Measurements from ENCODE around the gene WDR48.

WDR48 gene

DNA sequence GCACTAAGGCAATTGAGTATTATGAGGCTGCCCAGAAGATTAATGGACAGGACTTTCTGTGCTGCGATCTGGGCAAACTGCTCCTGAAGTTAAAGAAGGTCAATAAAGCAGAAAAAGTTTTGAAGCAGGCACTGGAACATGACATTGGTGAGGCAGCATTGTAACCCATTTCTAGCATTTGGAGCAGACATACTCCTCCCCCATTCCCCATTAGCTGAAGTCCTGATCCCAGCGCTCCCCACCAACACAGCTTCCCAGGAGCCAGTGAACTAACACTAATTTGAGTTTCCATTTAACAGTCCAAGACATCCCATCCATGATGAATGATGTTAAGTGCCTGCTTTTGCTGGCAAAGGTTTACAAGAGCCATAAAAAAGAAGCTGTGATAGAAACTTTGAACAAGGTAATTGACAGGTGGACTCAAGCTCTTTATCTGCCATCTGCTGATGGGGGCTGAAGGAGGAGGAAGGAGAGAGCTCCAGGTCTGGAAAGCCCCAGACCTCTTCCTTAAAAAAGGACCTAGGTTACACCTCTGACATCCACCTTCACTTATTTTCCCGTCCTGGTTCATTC lies 79.0 kb downstream of the WDR48 start:
- Histone ChIP-seq H3K9me3 (ENCODE audit: low read length) (no peaks in the 10 kb centered on the region), H4K20me1 (ENCODE audit: insufficient read depth, low read length) (no peaks in the 10 kb centered on the region), H3K4me3 (ENCODE audit: low read depth, low read length, poor library complexity, severe bottlenecking) (no peak overlapping the region), H3K9me2 (ENCODE audit: low read depth, low read length) (no peaks in the 10 kb centered on the region), H3K27me3 (ENCODE audit: insufficient read depth, low read length) (no peaks in the 10 kb centered on the region), H3K9ac (ENCODE audit: low read length) (no peak overlapping the region), H3K36me3 (ENCODE audit: insufficient read depth, low read length) (no peaks in the 10 kb centered on the region), H3F3A (ENCODE audit: insufficient read depth, low read length) (no peaks in the 10 kb centered on the region), H3K79me2 (ENCODE audit: insufficient read depth, low read length) (no peaks in the 10 kb centered on the region), H3K27ac (ENCODE audit: low read depth, low read length, poor library complexity, severe bottlenecking) (no peak overlapping the region), H3K4me2 (ENCODE audit: low read length) (no peak overlapping the region), H3K4me1 (ENCODE audit: insufficient read depth, low read length, severe bottlenecking) (peaks cover 18% of the 10 kb centered on the region), H2AFZ (ENCODE audit: low read length) (no peak overlapping the region)
- no peak for TF ChIP-seq EZH2 (IDR thresholded peaks at IDR 0.05; ENCODE audit: borderline replicate concordance, low read length)
- TF ChIP-seq, protein P1, sequence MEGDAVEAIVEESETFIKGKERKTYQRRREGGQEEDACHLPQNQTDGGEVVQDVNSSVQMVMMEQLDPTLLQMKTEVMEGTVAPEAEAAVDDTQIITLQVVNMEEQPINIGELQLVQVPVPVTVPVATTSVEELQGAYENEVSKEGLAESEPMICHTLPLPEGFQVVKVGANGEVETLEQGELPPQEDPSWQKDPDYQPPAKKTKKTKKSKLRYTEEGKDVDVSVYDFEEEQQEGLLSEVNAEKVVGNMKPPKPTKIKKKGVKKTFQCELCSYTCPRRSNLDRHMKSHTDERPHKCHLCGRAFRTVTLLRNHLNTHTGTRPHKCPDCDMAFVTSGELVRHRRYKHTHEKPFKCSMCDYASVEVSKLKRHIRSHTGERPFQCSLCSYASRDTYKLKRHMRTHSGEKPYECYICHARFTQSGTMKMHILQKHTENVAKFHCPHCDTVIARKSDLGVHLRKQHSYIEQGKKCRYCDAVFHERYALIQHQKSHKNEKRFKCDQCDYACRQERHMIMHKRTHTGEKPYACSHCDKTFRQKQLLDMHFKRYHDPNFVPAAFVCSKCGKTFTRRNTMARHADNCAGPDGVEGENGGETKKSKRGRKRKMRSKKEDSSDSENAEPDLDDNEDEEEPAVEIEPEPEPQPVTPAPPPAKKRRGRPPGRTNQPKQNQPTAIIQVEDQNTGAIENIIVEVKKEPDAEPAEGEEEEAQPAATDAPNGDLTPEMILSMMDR (IDR thresholded peaks at IDR 0.05; ENCODE audit: low read length): no peak

DNA sequence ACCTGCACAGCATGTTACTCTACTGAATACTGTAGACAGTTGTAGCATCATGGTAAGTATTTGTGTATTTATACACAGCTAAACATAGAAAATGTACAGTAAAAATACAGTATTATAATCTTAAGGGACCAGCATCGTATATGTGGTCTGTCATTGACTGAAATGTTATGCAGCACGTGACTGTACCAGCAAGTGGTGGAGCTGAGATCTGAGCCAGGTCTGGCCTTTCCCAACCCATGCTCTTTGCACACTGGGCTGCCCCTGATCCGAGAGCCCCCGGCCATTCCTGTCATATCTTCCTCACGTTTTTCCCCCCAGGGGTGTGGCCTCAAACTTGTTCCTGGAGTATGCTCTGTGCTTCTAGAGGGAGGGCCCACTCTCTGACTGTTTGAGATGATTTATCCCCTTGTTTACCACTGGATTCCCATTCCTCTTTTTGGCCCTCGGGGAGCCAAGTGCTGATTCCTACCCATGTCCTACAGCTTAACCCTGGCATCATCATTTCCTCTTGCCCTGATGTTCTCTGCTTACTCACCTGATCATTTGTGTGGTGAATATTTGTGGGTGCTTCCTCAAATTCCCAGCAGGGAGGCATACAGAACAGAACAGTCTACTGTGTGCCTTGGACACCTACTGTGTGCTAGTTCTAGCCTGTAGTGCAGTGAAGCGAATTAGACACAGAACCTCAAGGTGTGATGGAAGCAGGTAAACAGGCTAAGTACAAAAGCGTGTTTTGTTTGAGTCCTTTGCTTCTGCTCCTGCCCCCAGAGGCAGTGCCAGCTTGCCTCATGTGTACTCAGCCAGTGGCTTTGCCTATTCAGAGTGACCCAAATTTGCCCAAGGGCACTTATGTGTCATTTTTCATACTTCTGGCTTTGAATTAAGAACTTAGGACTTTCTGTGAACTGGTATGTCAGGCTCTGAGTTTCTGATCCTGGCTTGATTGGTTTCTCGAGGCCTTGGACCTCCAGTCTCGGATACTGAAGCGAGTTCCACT lies 80.6 kb downstream of the WDR48 start:
- Histone ChIP-seq H2AFZ (ENCODE audit: low read length) (no peak overlapping the region), H3K36me3 (ENCODE audit: insufficient read depth, low read length) (no peaks in the 10 kb centered on the region), H3K4me1 (ENCODE audit: insufficient read depth, low read length, severe bottlenecking) (peaks cover 10% of the 10 kb centered on the region), H3K27me3 (ENCODE audit: insufficient read depth, low read length) (no peaks in the 10 kb centered on the region), H4K20me1 (ENCODE audit: insufficient read depth, low read length) (no peaks in the 10 kb centered on the region), H3F3A (ENCODE audit: insufficient read depth, low read length) (no peaks in the 10 kb centered on the region), H3K9ac (ENCODE audit: low read length) (no peak overlapping the region), H3K79me2 (ENCODE audit: insufficient read depth, low read length) (no peaks in the 10 kb centered on the region), H3K9me2 (ENCODE audit: low read depth, low read length) (no peaks in the 10 kb centered on the region), H3K27ac (ENCODE audit: low read depth, low read length, poor library complexity, severe bottlenecking) (no peak overlapping the region), H3K4me2 (ENCODE audit: low read length) (no peak overlapping the region), H3K9me3 (ENCODE audit: low read length) (no peaks in the 10 kb centered on the region), H3K4me3 (ENCODE audit: low read depth, low read length, poor library complexity, severe bottlenecking) (no peak overlapping the region)
- TF ChIP-seq EZH2 (IDR thresholded peaks at IDR 0.05; ENCODE audit: borderline replicate concordance, low read length): no peak
- TF ChIP-seq, protein P1 (IDR thresholded peaks at IDR 0.05; ENCODE audit: low read length): no peak

DNA sequence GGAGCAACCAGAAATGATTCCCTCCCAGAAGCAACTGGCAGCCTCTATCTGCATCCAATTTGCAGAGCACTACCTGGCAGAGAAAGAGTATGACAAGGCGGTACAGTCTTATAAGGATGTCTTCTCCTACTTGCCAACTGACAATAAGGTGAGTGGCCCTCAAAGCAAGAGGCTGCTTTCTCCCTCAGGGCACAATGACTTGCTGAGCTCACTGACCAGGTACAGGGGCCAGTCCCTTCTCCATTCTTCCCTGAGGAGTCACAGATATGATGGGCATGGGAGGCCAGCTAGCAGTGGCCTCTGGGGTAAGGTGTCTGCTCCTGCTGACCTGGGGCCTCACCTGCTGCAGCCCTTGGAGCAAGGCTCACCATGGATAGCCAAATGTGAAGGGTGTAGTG lies 81.3 kb downstream of the WDR48 start:
- Histone ChIP-seq H3K4me2 (ENCODE audit: low read length) (no peak overlapping the region), H3K27ac (ENCODE audit: low read depth, low read length, poor library complexity, severe bottlenecking) (no peak overlapping the region)

More for the DNA sequence above, 81.3 kb downstream of the WDR48 start:
- H3K4me1 ChIP-seq (ENCODE audit: insufficient read depth, low read length, severe bottlenecking): peaks cover 3% of the 10 kb centered on the region
- no peak overlapping the region for H3K9ac ChIP-seq (ENCODE audit: low read length)
- no peaks in the 10 kb centered on the region for H3K9me2 ChIP-seq (ENCODE audit: low read depth, low read length)
- H3K9me3 ChIP-seq (ENCODE audit: low read length): no peaks in the 10 kb centered on the region
- no peaks in the 10 kb centered on the region for H3K27me3 ChIP-seq (ENCODE audit: insufficient read depth, low read length)
- no peaks in the 10 kb centered on the region for H3F3A ChIP-seq (ENCODE audit: insufficient read depth, low read length)
- H3K36me3 ChIP-seq (ENCODE audit: insufficient read depth, low read length): no peaks in the 10 kb centered on the region
- H3K4me3 ChIP-seq (ENCODE audit: low read depth, low read length, poor library complexity, severe bottlenecking): no peak overlapping the region
- TF ChIP-seq, protein P1 (IDR thresholded peaks at IDR 0.05; ENCODE audit: low read length): no peak
- no peak for TF ChIP-seq EZH2 (IDR thresholded peaks at IDR 0.05; ENCODE audit: borderline replicate concordance, low read length)
- no peaks in the 10 kb centered on the region for H4K20me1 ChIP-seq (ENCODE audit: insufficient read depth, low read length)
- no peak overlapping the region for H2AFZ ChIP-seq (ENCODE audit: low read length)
- no peaks in the 10 kb centered on the region for H3K79me2 ChIP-seq (ENCODE audit: insufficient read depth, low read length)

All from OCI-LY1 (cell line).